Hepatocyte (in vitro differentiated cells): ENCODE measurements around the gene LTO1. TPM values are rescaled to one million over a fixed set of nuclear protein-coding genes. Genes with fewer than 3 reads are reported as not detected.

Experiments used
- DNase-seq: peaks from one replicate; pipeline ENCODE4 v3.0.0-alpha.2; 2016; ENCODE audit warnings: low spot score
- H2AFZ ChIP-seq: fragments of 200-600 bp; sonication (generic); 2 replicates; pipeline ENCODE4 v1.6.0; 2016; ENCODE audit warnings: antibody characterized with exemption, mild to moderate bottlenecking
- H3K27ac ChIP-seq: fragments of 200-600 bp; sonication (generic); 2 replicates; pipeline ENCODE4 v1.5.1; 2016; ENCODE audit warnings: mild to moderate bottlenecking
- H3K27me3 ChIP-seq: fragments of 200-600 bp; sonication (generic); 2 replicates; pipeline ENCODE4 v1.6.1; 2016
- H3K36me3 ChIP-seq: fragments of 200-600 bp; sonication (generic); replicated peaks from 2 replicates; pipeline ENCODE4 v1.5.1; 2016; ENCODE audit warnings: low read depth; ENCODE audit not compliant: insufficient read depth
- H3K4me1 ChIP-seq: fragments of 200-600 bp; sonication (generic); 2 replicates; pipeline ENCODE4 v1.5.1; 2016; ENCODE audit warnings: mild to moderate bottlenecking, moderate library complexity; ENCODE audit not compliant: insufficient read depth
- H3K4me2 ChIP-seq: fragments of 200-600 bp; sonication (generic); 2 replicates; pipeline ENCODE4 v1.6.0; 2016
- H3K4me3 ChIP-seq: fragments of 200-600 bp; sonication (generic); 2 replicates; pipeline ENCODE4 v1.5.1; 2016; ENCODE audit warnings: mild to moderate bottlenecking
- H3K79me2 ChIP-seq: fragments of 200-600 bp; sonication (generic); 2 replicates; pipeline ENCODE4 v1.6.0; 2017; ENCODE audit warnings: mild to moderate bottlenecking
- H3K9me2 ChIP-seq: fragments of 200-600 bp; sonication (generic); replicated peaks from 2 replicates; pipeline ENCODE4 v1.6.0; 2017; ENCODE audit warnings: mild to moderate bottlenecking; ENCODE audit not compliant: insufficient read depth
- H3K9me3 ChIP-seq: fragments of 200-600 bp; sonication (generic); 2 replicates; pipeline ENCODE4 v1.5.1; 2016; ENCODE audit warnings: low read depth, mild to moderate bottlenecking
- H4K20me1 ChIP-seq: fragments of 200-600 bp; sonication (generic); 2 replicates; pipeline ENCODE4 v1.6.0; 2016; ENCODE audit warnings: mild to moderate bottlenecking; ENCODE audit not compliant: insufficient read depth, poor library complexity, severe bottlenecking
- EZH2 ChIP-seq: fragments of 200-600 bp; sonication (generic); IDR thresholded peaks from 2 replicates; pipeline ENCODE4 v1.6.1; 2016; ENCODE audit warnings: antibody characterized with exemption, mild to moderate bottlenecking, borderline replicate concordance
- EZH2phosphoT487 ChIP-seq: fragments of 200-600 bp; sonication (generic); IDR thresholded peaks from one replicate; pipeline ENCODE4 v1.6.1; 2018; ENCODE audit warnings: antibody characterized with exemption, mild to moderate bottlenecking, low read depth, moderate library complexity; ENCODE audit not compliant: unreplicated experiment, severe bottlenecking
- WGBS: methylation state at CpG from one replicate; pipeline ENCODE4 v1.1.6; 2016; ENCODE audit warnings: low lambda C conversion rate; ENCODE audit errors: missing lambda C conversion rate; 5-methylcytosine and 5-hydroxymethylcytosine counted together
- polyA plus RNA-seq: library from polyadenylated mRNA; unstranded; fragments of >200 nt; fragmentation: Nextera tagmentation; extraction: Ambion mirVana; gene quantifications from 2 replicates; pipeline ENCODE4 v1.2.1, GENCODE V29; 2016
- total RNA-seq: library from RNA; depleted of rRNA; stranded (reverse); fragments of >200 nt; gene quantifications from 2 replicates; pipeline ENCODE4 v1.2.3, GENCODE V29; 2014
- TF ChIP-seq, protein P1 (sequence below): fragments of 200-600 bp; sonication (generic); IDR thresholded peaks from 2 replicates; pipeline ENCODE4 v1.5.1; 2016; ENCODE audit warnings: antibody characterized with exemption, mild to moderate bottlenecking; ENCODE audit not compliant: poor library complexity

LTO1 gene
- total and polyA plus RNA-seq, 2 experiments from 2014 or later, result 12.6 to 13.4 TPM

DNA sequence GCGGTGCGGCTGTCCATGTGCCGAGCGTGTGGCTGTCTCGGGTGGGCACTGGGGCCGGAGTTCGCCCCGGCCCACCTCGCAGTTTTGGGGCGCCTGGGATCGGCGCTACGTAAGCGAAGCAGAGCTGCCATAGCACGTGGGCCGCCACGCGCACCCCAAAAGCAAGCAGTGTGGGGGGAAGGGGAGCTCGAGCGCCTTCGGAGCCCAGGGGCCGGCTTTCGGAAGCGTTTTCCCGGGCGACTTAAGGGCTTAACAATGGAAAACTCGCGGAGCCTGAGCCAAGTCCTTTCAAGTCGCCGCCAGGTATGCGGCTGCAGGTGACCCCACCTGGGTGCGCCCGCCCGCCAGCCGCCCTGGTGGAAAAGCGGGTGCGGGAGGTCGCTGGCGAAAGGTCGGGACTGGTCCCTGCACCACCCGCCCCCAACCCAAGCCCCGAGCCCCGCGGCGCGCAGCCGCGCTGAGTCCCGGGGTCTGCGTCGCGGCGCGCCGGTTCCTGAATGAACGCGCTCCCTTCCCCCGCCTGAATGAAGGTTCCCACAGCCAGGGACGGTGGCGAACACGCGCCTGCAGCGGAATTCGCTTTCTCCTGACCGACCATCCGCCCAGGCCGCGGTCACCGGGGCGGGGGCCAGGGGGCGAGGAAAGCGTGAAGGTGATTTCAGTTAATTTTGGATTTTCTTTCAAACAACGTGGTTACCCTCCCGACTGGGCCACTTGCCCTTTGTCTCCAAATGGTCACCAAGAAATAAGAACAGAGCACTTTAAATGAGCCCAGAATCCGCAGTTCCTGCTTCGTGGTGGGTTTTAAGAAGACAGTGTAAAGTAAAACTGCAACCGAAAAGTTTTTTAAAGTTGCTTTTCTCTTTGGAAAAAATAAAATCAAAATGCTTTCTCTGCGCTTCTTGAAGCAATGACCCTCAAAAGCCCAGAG lies 36.9 kb downstream of the LTO1 start:
- 2% methylated on average over 60 of the region's 78 CpGs for WGBS
- Histone ChIP-seq H3K27me3 (peaks cover 12% of the 10 kb centered on the region), H3K4me1 (peaks cover 45% of the 10 kb centered on the region), H3K9me2 (no peaks in the 10 kb centered on the region), H3K4me2 (peak overlapping the region; percentile 92), H3K9me3 (no peaks in the 10 kb centered on the region), H3K27ac (peak overlapping the region; percentile 59), H4K20me1 (no peaks in the 10 kb centered on the region), H2AFZ (peak overlapping the region; percentile 44), H3K79me2 (peaks cover 20% of the 10 kb centered on the region), H3K36me3 (no peaks in the 10 kb centered on the region), H3K4me3 (peak overlapping the region; percentile 15)
- TF ChIP-seq, protein P1, sequence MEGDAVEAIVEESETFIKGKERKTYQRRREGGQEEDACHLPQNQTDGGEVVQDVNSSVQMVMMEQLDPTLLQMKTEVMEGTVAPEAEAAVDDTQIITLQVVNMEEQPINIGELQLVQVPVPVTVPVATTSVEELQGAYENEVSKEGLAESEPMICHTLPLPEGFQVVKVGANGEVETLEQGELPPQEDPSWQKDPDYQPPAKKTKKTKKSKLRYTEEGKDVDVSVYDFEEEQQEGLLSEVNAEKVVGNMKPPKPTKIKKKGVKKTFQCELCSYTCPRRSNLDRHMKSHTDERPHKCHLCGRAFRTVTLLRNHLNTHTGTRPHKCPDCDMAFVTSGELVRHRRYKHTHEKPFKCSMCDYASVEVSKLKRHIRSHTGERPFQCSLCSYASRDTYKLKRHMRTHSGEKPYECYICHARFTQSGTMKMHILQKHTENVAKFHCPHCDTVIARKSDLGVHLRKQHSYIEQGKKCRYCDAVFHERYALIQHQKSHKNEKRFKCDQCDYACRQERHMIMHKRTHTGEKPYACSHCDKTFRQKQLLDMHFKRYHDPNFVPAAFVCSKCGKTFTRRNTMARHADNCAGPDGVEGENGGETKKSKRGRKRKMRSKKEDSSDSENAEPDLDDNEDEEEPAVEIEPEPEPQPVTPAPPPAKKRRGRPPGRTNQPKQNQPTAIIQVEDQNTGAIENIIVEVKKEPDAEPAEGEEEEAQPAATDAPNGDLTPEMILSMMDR, result no peak
- TF ChIP-seq EZH2 (no peak), EZH2phosphoT487 (no peak)
- peak; percentile 83 for DNase-seq

DNA sequence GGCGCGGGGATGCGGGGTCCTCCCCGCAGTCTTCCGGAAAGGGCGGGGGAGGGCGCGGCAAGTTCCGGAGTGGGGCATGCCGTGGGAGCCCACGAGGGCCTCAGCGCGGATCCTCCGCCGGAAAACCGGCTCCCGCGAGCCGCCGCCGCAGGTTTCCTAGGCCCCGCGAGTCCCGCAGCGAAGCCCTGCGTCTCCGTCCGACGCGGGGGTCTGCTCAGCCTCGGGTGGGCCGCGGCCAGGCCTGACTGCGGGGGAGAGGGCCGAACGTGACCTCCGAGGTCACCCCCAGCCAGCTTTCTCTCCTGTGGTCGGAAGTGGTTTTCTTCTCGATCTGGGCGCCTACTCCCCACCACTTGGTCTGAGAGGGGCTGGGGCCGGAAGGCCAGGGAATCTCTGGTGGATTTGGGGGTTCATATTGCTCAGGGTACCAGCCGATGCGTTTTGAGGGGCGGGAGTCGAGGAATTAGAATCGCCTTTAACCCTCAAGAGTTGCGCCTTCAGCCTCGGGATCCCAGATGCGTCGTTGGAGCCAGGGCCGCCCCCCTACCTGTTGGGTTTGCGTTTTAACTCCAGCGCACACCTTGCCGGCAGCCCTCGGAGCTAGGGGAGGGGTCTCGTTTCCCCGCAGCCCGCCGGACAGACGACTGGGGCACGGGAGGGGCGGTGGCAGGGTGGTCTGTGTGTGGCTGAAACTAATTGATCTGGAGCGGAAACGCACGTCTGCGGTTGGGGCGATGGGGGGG lies 37.8 kb downstream of the LTO1 start:
- Histone ChIP-seq H3K4me1 (peaks cover 42% of the 10 kb centered on the region), H2AFZ (peak overlapping the region; percentile 44), H3K9me2 (no peaks in the 10 kb centered on the region), H3K4me2 (peak overlapping the region; percentile 92), H3K27me3 (peaks cover 12% of the 10 kb centered on the region), H3K4me3 (no peak overlapping the region), H3K79me2 (peaks cover 12% of the 10 kb centered on the region), H3K9me3 (no peaks in the 10 kb centered on the region), H3K27ac (peak overlapping the region; percentile 59), H3K36me3 (no peaks in the 10 kb centered on the region), H4K20me1 (no peaks in the 10 kb centered on the region)
- WGBS, result 11% methylated on average over 40 of the region's 67 CpGs
- TF ChIP-seq EZH2phosphoT487 (no peak), EZH2 (no peak)
- TF ChIP-seq, protein P1, result no peak
- no peak for DNase-seq

DNA sequence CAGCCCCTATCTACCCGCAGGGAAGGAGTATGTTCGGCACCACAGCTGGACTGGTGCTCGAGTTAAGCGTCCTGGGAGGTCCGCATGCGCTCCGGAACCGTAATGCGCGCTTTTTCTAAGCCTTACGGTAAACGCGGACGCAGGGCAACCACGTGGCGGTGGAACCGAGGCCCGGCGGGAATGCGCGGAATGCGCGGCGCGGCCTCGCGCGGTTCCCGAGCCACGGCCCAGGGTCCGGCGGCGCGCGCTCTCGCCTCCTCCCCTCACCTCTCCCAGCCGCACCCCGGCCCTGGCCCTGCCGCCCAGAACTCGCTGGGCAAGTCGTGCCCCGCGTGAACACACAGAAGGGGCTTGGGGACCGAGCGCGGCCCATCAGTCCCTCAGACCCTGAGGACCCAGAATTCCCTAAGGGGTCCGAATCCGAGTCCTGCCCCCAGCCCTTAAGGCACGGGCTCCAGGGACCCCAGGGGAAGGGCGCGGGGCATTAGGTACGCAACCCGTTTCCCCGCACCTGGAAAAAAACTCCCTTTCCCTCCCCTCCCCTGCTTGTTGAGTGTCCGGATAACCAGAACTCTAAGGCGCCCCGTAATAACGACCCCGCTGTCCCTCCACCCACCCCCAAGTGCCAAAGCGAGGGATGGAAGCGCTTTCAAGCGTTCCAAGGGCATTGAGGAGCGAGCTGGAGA lies 38.5 kb downstream of the LTO1 start:
- Histone ChIP-seq H3K4me1 (peaks cover 42% of the 10 kb centered on the region), H3K36me3 (no peaks in the 10 kb centered on the region), H3K4me2 (peak overlapping the region; percentile 92), H3K4me3 (peak overlapping the region; percentile 2), H4K20me1 (no peaks in the 10 kb centered on the region), H2AFZ (peak overlapping the region; percentile 37), H3K79me2 (peaks cover 5% of the 10 kb centered on the region), H3K27me3 (peaks cover 12% of the 10 kb centered on the region), H3K9me2 (no peaks in the 10 kb centered on the region), H3K9me3 (no peaks in the 10 kb centered on the region), H3K27ac (no peak overlapping the region)
- TF ChIP-seq EZH2 (no peak), EZH2phosphoT487 (no peak)
- TF ChIP-seq, protein P1, result no peak
- DNase-seq, result peak; percentile 83
- WGBS, result 5% methylated on average over 62 of the region's 63 CpGs
